GM23338 (cell line): ENCODE data around the gene SSH2. TPM values are rescaled to one million over a fixed set of nuclear protein-coding genes. Genes with fewer than 3 reads are reported as not detected.

Source experiments
- ATAC-seq: fragments of 200-7000 bp; cut with Tn5 transposase; 3 replicates; pipeline ENCODE4 v1.9.1; 2020
- DNase-seq: peaks from one replicate; pipeline ENCODE4 v3.0.0-alpha.2; 2015; ENCODE audit warnings: low spot score
- H2AFZ ChIP-seq: fragments of 200-600 bp; sonication (generic); 2 replicates; pipeline ENCODE4 v1.8.0; 2016; ENCODE audit warnings: antibody characterized with exemption, mild to moderate bottlenecking, moderate library complexity
- H3F3A ChIP-seq: fragments of 200-600 bp; sonication (generic); replicated peaks from 2 replicates; pipeline ENCODE4 v1.8.0; 2017; ENCODE audit warnings: antibody characterized with exemption, mixed run types, low read depth
- H3K27ac ChIP-seq: fragments of 200-600 bp; sonication (generic); 2 replicates; pipeline ENCODE4 v1.6.1; 2016; ENCODE audit warnings: low read depth
- H3K27me3 ChIP-seq: fragments of 200-600 bp; sonication (generic); 2 replicates; pipeline ENCODE4 v1.8.0; 2016; ENCODE audit warnings: mild to moderate bottlenecking, mixed run types, moderate library complexity; ENCODE audit not compliant: insufficient read depth
- H3K36me3 ChIP-seq: fragments of 200-600 bp; sonication (generic); 2 replicates; pipeline ENCODE4 v1.8.0; 2016; ENCODE audit warnings: mild to moderate bottlenecking; ENCODE audit not compliant: insufficient read depth
- H3K4me1 ChIP-seq: fragments of 200-600 bp; sonication (generic); 2 replicates; pipeline ENCODE4 v1.8.0; 2016; ENCODE audit warnings: mild to moderate bottlenecking, moderate library complexity; ENCODE audit not compliant: insufficient read depth
- H3K4me2 ChIP-seq: fragments of 200-600 bp; sonication (generic); 2 replicates; pipeline ENCODE4 v1.7.1; 2017; ENCODE audit warnings: mixed run types
- H3K4me3 ChIP-seq: fragments of 200-600 bp; sonication (generic); 2 replicates; pipeline ENCODE4 v1.6.1; 2016; ENCODE audit warnings: mixed run types
- H3K79me2 ChIP-seq: fragments of 200-600 bp; sonication (generic); replicated peaks from 2 replicates; pipeline ENCODE4 v1.8.0; 2017; ENCODE audit warnings: mild to moderate bottlenecking; ENCODE audit not compliant: insufficient read depth
- H3K9me2 ChIP-seq: fragments of 200-600 bp; sonication (generic); 2 replicates; pipeline ENCODE4 v1.8.0; 2017; ENCODE audit not compliant: insufficient read depth
- H4K20me1 ChIP-seq: fragments of 200-600 bp; sonication (generic); replicated peaks from 2 replicates; pipeline ENCODE4 v1.8.0; 2017; ENCODE audit warnings: mild to moderate bottlenecking; ENCODE audit not compliant: insufficient read depth
- H3K27ac Mint-ChIP-seq: 2 replicates; pipeline ENCODE4 v1.8.0; 2020; ENCODE audit warnings: inconsistent platforms, mild to moderate bottlenecking, moderate library complexity, mixed read lengths
- H3K27me3 Mint-ChIP-seq: 3 replicates; pipeline ENCODE4 v1.8.0; 2022; ENCODE audit warnings: low read depth, mild to moderate bottlenecking, moderate library complexity, mixed read lengths, inconsistent platforms; ENCODE audit not compliant: insufficient read depth, poor library complexity
- H3K36me3 Mint-ChIP-seq: 3 replicates; pipeline ENCODE4 v1.8.0; 2021; ENCODE audit warnings: low read depth, mild to moderate bottlenecking, inconsistent platforms, moderate library complexity, mixed read lengths
- H3K4me1 Mint-ChIP-seq: 3 replicates; pipeline ENCODE4 v1.8.0; 2020; ENCODE audit warnings: mild to moderate bottlenecking, inconsistent platforms, mixed read lengths
- H3K4me3 Mint-ChIP-seq: 3 replicates; pipeline ENCODE4 v1.8.0; 2021; ENCODE audit warnings: moderate library complexity, mild to moderate bottlenecking, inconsistent platforms, mixed read lengths
- H3K9me3 Mint-ChIP-seq: 3 replicates; pipeline ENCODE4 v1.8.0; 2020; ENCODE audit warnings: moderate library complexity, mild to moderate bottlenecking, inconsistent platforms, mixed read lengths
- CREB1 ChIP-seq: fragments of 250-450 bp; sonication (Bioruptor Pico); IDR thresholded peaks from 2 replicates; pipeline ENCODE4 v1.5.0; 2020; ENCODE audit warnings: low read depth, mild to moderate bottlenecking, moderate library complexity
- CTCF ChIP-seq, 2 experiments: fragments of 200-600 bp in 1 of 2; sonication (generic) in 1 of 2; conservative IDR thresholded peaks; 2 replicates each; pipeline versions ENCODE4 v1.5.1 to v1.6.1; 2016 to 2017; ENCODE audit warnings: antibody characterized with exemption in 2 of 2, low read depth in 2 of 2, mild to moderate bottlenecking in 2 of 2, moderate library complexity in 1 of 2
- ETS1 ChIP-seq: IDR thresholded peaks from 2 replicates; pipeline ENCODE4 v1.6.1; 2016; ENCODE audit warnings: antibody characterized with exemption
- EZH2 ChIP-seq: fragments of 200-600 bp; sonication (generic); IDR thresholded peaks from one replicate; pipeline ENCODE4 v1.8.0; 2017; ENCODE audit warnings: antibody characterized with exemption, mild to moderate bottlenecking, low read depth; ENCODE audit not compliant: unreplicated experiment
- EZH2phosphoT487 ChIP-seq: fragments of 200-600 bp; sonication (generic); IDR thresholded peaks from one replicate; pipeline ENCODE4 v1.8.1; 2018; ENCODE audit warnings: antibody characterized with exemption; ENCODE audit not compliant: unreplicated experiment
- JUNB ChIP-seq: IDR thresholded peaks from one replicate; pipeline ENCODE4 v1.6.1; 2016; ENCODE audit warnings: antibody characterized with exemption; ENCODE audit not compliant: unreplicated experiment
- POLR2AphosphoS5 ChIP-seq: IDR thresholded peaks from 2 replicates; pipeline ENCODE4 v1.6.1; 2016; ENCODE audit warnings: antibody characterized with exemption, low read depth
- REST ChIP-seq: IDR thresholded peaks from one replicate; pipeline ENCODE4 v1.6.1; 2018; ENCODE audit warnings: antibody characterized with exemption; ENCODE audit not compliant: unreplicated experiment
- STAT1 ChIP-seq: IDR thresholded peaks from one replicate; pipeline ENCODE4 v1.6.1; 2016; ENCODE audit warnings: antibody characterized with exemption; ENCODE audit not compliant: unreplicated experiment
- ZNF114 ChIP-seq: fragments of 250-450 bp; sonication (Bioruptor Pico); IDR thresholded peaks from 2 replicates; pipeline ENCODE4 v1.5.0; 2020; ENCODE audit warnings: mild to moderate bottlenecking, moderate library complexity
- ZNF331 ChIP-seq: fragments of 250-450 bp; sonication (Bioruptor Pico); IDR thresholded peaks from 2 replicates; pipeline ENCODE4 v1.5.0; 2020; ENCODE audit warnings: low read depth, mild to moderate bottlenecking, moderate library complexity
- ZNF462 ChIP-seq: fragments of 250-450 bp; sonication (Bioruptor Pico); IDR thresholded peaks from 2 replicates; pipeline ENCODE4 v1.5.0; 2020; ENCODE audit warnings: mild to moderate bottlenecking, moderate library complexity
- polyA plus RNA-seq: library from polyadenylated mRNA; unstranded; fragments of >200 nt; fragmentation: Nextera tagmentation; extraction: Ambion mirVana; gene quantifications from 2 replicates; pipeline ENCODE4 v1.2.1, GENCODE V29; 2016
- total RNA-seq: library from RNA; depleted of rRNA; stranded (reverse); fragments of >200 nt; shearing (Covaris generic); gene quantifications from 2 replicates; pipeline ENCODE4 v1.2.3, GENCODE V29; 2014

The SSH2 gene
- total and polyA plus RNA-seq, 2 experiments from 2014 or later, result 9.9 to 12.1 TPM

- H3K79me2 ChIP-seq, result no peaks in the 10 kb centered on the region
- 0 out of 2 replicates have a peak, but pooled peaks cover 9% of the 10 kb centered on the region for H3F3A ChIP-seq
- no peak for ATAC-seq
- no peak for DNase-seq
- H4K20me1 ChIP-seq, result peaks cover 4% of the 10 kb centered on the region; the same call in 1 of the 2 replicates
- H3K4me1 Mint-ChIP-seq, result peaks cover 13% of the 10 kb centered on the region; the same call in 2 of the 3 replicates
- H3K9me2 ChIP-seq, result no peaks in the 10 kb centered on the region
- no peak overlapping the region for H3K4me2 ChIP-seq
- H3K4me3 ChIP-seq, result no peak overlapping the region
- no peaks in the 10 kb centered on the region for H3K27me3 ChIP-seq
- no peaks in the 10 kb centered on the region for H3K9me3 Mint-ChIP-seq
- no peak overlapping the region for H3K27ac Mint-ChIP-seq
- TF ChIP-seq REST (no peak), CTCF (conservative IDR thresholded peaks at IDR 0.05; ENCODE audit: low read depth in 2 of 2) (no peak), ZNF114 (no peak), JUNB (no peak), STAT1 (no peak), EZH2 (no peak), EZH2phosphoT487 (no peak), ETS1 (no peak), CREB1 (CRISPR knock-in tag) (no peak), ZNF462 (CRISPR knock-in tag) (no peak), ZNF331 (CRISPR knock-in tag) (no peak), POLR2AphosphoS5 (no peak)
- H3K27me3 Mint-ChIP-seq, result peaks cover 10% of the 10 kb centered on the region
- peaks cover 25% of the 10 kb centered on the region for H3K36me3 Mint-ChIP-seq
- no peaks in the 10 kb centered on the region; the same call in 1 of the 2 replicates for H3K36me3 ChIP-seq
- peaks cover 4% of the 10 kb centered on the region; the same call in 1 of the 2 replicates for H3K4me1 ChIP-seq
- no peak overlapping the region for H3K27ac ChIP-seq
- no peak overlapping the region for H3K4me3 Mint-ChIP-seq
- H2AFZ ChIP-seq, result no peak overlapping the region
Observed at GRCh38 chr17:29577385-29578211, 352.4 kb downstream of the SSH2 start.
